Liver (tissue), 9 donors: ENCODE results near the gene GRPEL2. TPM values are rescaled to one million over a fixed set of nuclear protein-coding genes. Genes with fewer than 3 reads are reported as not detected.

Experiments used
- DNase-seq: peaks from one replicate; pipeline ENCODE4 v3.0.0-alpha.2; 2017; ENCODE audit warnings: low spot score
- H3K27ac ChIP-seq, 2 donors: one replicate each; pipeline ENCODE4 v1.7.0; 2013; ENCODE audit warnings: inconsistent platforms in 2 of 2, low read length in 2 of 2, control low read depth in 1 of 2, low read depth in 1 of 2, mild to moderate bottlenecking in 1 of 2
- H3K27me3 ChIP-seq, 4 donors: one replicate each; pipeline versions ENCODE4 v1.6.1 to v1.7.0; 2013; ENCODE audit warnings: low read length in 3 of 4, inconsistent platforms in 1 of 4, mild to moderate bottlenecking in 1 of 4, moderate library complexity in 1 of 4; ENCODE audit not compliant: control insufficient read depth in 4 of 4, insufficient read depth in 4 of 4
- H3K36me3 ChIP-seq, 4 donors: one replicate each; pipeline versions ENCODE4 v1.6.1 to v1.7.0; 2013; ENCODE audit warnings: low read length in 3 of 4, mild to moderate bottlenecking in 3 of 4, low read depth in 1 of 4, moderate library complexity in 1 of 4; ENCODE audit not compliant: control insufficient read depth in 4 of 4, insufficient read depth in 3 of 4
- H3K4me1 ChIP-seq, 4 donors: one replicate each; pipeline versions ENCODE4 v1.6.1 to v1.7.0; 2013; ENCODE audit warnings: low read length in 3 of 4, mild to moderate bottlenecking in 3 of 4, moderate library complexity in 1 of 4; ENCODE audit not compliant: control insufficient read depth in 4 of 4, insufficient read depth in 4 of 4
- H3K4me3 ChIP-seq, 3 donors: one replicate each; pipeline versions ENCODE4 v1.6.1 to v1.7.0; 2013; ENCODE audit warnings: low read length in 3 of 3, control low read depth in 1 of 3, low read depth in 1 of 3, mild to moderate bottlenecking in 1 of 3
- H3K9ac ChIP-seq, 2 donors: one replicate each; pipeline ENCODE4 v1.7.0; 2013; ENCODE audit warnings: low read length in 2 of 2, mild to moderate bottlenecking in 2 of 2, moderate library complexity in 2 of 2, control low read depth in 1 of 2, low read depth in 1 of 2
- H3K9me3 ChIP-seq, 4 donors: one replicate each; pipeline versions ENCODE4 v1.6.1 to v1.7.0; 2013; ENCODE audit warnings: low read length in 3 of 4; ENCODE audit not compliant: control insufficient read depth in 4 of 4
- EGR1 ChIP-seq, 2 donors: IDR thresholded peaks; 2 replicates each; pipeline ENCODE4 v1.6.1; 2016 to 2018; ENCODE audit warnings: antibody characterized with exemption in 2 of 2, low read depth in 2 of 2
- FOXA1 ChIP-seq: IDR thresholded peaks from 2 replicates; pipeline ENCODE4 v1.6.1; 2016; ENCODE audit warnings: antibody characterized with exemption
- FOXA2 ChIP-seq: IDR thresholded peaks from 2 replicates; pipeline ENCODE4 v1.6.1; 2016; ENCODE audit warnings: antibody characterized with exemption
- GABPA ChIP-seq, 2 donors: IDR thresholded peaks in 1 of 2; conservative IDR thresholded peaks in 1 of 2; 2 replicates each; pipeline ENCODE4 v1.6.1; 2016; ENCODE audit warnings: antibody characterized with exemption in 2 of 2, mild to moderate bottlenecking in 1 of 2, moderate library complexity in 1 of 2
- HNF4A ChIP-seq, 2 donors: conservative IDR thresholded peaks; 2 replicates each; pipeline ENCODE4 v1.6.1; 2016; ENCODE audit warnings: antibody characterized with exemption in 2 of 2, mild to moderate bottlenecking in 2 of 2
- HNF4G ChIP-seq: IDR thresholded peaks from 2 replicates; pipeline ENCODE4 v1.6.1; 2016; ENCODE audit warnings: antibody characterized with exemption
- JUND ChIP-seq, 2 donors: IDR thresholded peaks; 2 replicates each; pipeline ENCODE4 v1.6.1; 2016; ENCODE audit warnings: antibody characterized with exemption in 2 of 2
- NR2F2 ChIP-seq: IDR thresholded peaks from 2 replicates; pipeline ENCODE4 v1.6.1; 2016; ENCODE audit warnings: antibody characterized with exemption
- RAD21 ChIP-seq, 2 donors: IDR thresholded peaks; 2 replicates each; pipeline ENCODE4 v1.6.1; 2016; ENCODE audit warnings: antibody characterized with exemption in 2 of 2, mild to moderate bottlenecking in 2 of 2
- RXRA ChIP-seq, 2 donors: IDR thresholded peaks; 2 replicates each; pipeline ENCODE4 v1.6.1; 2017 to 2018; ENCODE audit warnings: antibody characterized with exemption in 2 of 2, mild to moderate bottlenecking in 1 of 2
- SP1 ChIP-seq: IDR thresholded peaks from 2 replicates; pipeline ENCODE4 v1.6.1; 2018; ENCODE audit warnings: antibody characterized with exemption, mild to moderate bottlenecking
- YY1 ChIP-seq: IDR thresholded peaks from 2 replicates; pipeline ENCODE4 v1.6.1; 2016; ENCODE audit warnings: antibody characterized with exemption, mild to moderate bottlenecking
- WGBS: extraction: QIAGEN DNeasy Blood & Tissue Kit; methylation state at CpG from one replicate; pipeline ENCODE4 v1.1.7; 2013; 5-methylcytosine and 5-hydroxymethylcytosine counted together
- polyA plus RNA-seq, 2 donors: library from polyadenylated mRNA; stranded (reverse) in 1 of 2; unstranded in 1 of 2; fragments of 200-250 nt in 1 of 2; fragments of >200 nt in 1 of 2; fragmentation: Nextera tagmentation in 1 of 2; extraction: Ambion mirVana in 1 of 2; gene quantifications; one replicate each; pipeline versions ENCODE4 v1.2.1 to v1.2.3, GENCODE V29; 2013 to 2015
- total RNA-seq, 2 donors: library from RNA; depleted of rRNA; stranded (reverse); fragments of >200 nt; gene quantifications; one replicate each; pipeline ENCODE4 v1.2.3, GENCODE V29; 2014
- TF ChIP-seq, protein P1 (sequence below): fragments of 150-350 bp; IDR thresholded peaks from 2 replicates; pipeline ENCODE4 v1.5.1; 2017; ENCODE audit warnings: improper control_type of control experiment, low read depth, low read length; ENCODE audit not compliant: missing input control
- TF ChIP-seq, protein P2 (sequence below): IDR thresholded peaks from 2 replicates; pipeline ENCODE4 v1.6.1; 2016; ENCODE audit warnings: antibody characterized with exemption
- TF ChIP-seq, protein P3 (sequence below): IDR thresholded peaks from 2 replicates; pipeline ENCODE4 v1.6.1; 2016; ENCODE audit warnings: antibody characterized with exemption
- TF ChIP-seq, protein P4 (sequence below): IDR thresholded peaks from 2 replicates; pipeline ENCODE4 v1.6.1; 2016; ENCODE audit warnings: antibody characterized with exemption, mild to moderate bottlenecking
- TF ChIP-seq, protein P5 (sequence below): IDR thresholded peaks from 2 replicates; pipeline ENCODE4 v1.6.1; 2016; ENCODE audit warnings: antibody characterized with exemption
- donor health status: healthy.
- donor health status: healthy.
- donor health status: healthy.
- donor health status: healthy.
- donor health status: healthy.

GRPEL2 gene
- total and polyA plus RNA-seq, 4 donors = 2.5 to 9.5 (median 4.8) TPM

DNA sequence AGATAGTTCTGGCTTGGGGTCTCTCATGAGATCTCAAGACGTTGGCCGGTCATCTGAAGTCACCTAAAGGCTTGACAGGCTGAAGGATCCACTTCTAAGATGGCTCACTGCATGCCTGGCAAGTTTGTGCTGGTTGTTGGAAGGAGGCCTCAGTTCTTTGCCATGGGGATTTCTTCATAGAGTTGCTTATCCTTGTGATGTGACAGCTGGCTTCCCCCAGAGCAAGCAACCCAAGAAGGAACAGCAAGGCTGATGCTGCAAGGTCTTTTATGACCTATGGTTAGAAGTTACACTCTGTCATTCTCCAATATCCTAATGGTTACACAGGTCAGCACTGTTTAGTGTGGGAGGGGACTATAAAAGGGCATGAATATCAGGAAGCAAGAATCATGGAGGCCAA is 20.7 kb upstream of the GRPEL2 start:
- Histone ChIP-seq H3K9me3 (no peaks in the 10 kb centered on the region), H3K36me3 (no peaks in the 10 kb centered on the region), H3K4me1 (peaks cover 0 to 10% (median 3%) of the 10 kb centered on the region in 4 donors), H3K9ac (no peak overlapping the region), H3K27ac (no peak overlapping the region), H3K27me3 (no peaks in the 10 kb centered on the region), H3K4me3 (no peak overlapping the region)
- 97% methylated on average over 2 of the region's 2 CpGs for WGBS
- TF ChIP-seq HNF4G (no peak), FOXA1 (no peak), JUND (IDR thresholded peaks at IDR 0.05) (no peak), HNF4A (conservative IDR thresholded peaks at IDR 0.05) (no peak), YY1 (no peak), RXRA (IDR thresholded peaks at IDR 0.05) (no peak), GABPA (IDR thresholded peaks at IDR 0.05 in 1 of 2, conservative IDR thresholded peaks at IDR 0.05 in 1 of 2) (no peak), SP1 (no peak), EGR1 (IDR thresholded peaks at IDR 0.05; ENCODE audit: low read depth in 2 of 2) (no peak), RAD21 (IDR thresholded peaks at IDR 0.05) (no peak), FOXA2 (no peak), NR2F2 (no peak)
- TF ChIP-seq, protein P1, sequence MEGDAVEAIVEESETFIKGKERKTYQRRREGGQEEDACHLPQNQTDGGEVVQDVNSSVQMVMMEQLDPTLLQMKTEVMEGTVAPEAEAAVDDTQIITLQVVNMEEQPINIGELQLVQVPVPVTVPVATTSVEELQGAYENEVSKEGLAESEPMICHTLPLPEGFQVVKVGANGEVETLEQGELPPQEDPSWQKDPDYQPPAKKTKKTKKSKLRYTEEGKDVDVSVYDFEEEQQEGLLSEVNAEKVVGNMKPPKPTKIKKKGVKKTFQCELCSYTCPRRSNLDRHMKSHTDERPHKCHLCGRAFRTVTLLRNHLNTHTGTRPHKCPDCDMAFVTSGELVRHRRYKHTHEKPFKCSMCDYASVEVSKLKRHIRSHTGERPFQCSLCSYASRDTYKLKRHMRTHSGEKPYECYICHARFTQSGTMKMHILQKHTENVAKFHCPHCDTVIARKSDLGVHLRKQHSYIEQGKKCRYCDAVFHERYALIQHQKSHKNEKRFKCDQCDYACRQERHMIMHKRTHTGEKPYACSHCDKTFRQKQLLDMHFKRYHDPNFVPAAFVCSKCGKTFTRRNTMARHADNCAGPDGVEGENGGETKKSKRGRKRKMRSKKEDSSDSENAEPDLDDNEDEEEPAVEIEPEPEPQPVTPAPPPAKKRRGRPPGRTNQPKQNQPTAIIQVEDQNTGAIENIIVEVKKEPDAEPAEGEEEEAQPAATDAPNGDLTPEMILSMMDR = no peak
- TF ChIP-seq, protein P2, sequence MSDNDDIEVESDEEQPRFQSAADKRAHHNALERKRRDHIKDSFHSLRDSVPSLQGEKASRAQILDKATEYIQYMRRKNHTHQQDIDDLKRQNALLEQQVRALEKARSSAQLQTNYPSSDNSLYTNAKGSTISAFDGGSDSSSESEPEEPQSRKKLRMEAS = no peak
- TF ChIP-seq, protein P3, sequence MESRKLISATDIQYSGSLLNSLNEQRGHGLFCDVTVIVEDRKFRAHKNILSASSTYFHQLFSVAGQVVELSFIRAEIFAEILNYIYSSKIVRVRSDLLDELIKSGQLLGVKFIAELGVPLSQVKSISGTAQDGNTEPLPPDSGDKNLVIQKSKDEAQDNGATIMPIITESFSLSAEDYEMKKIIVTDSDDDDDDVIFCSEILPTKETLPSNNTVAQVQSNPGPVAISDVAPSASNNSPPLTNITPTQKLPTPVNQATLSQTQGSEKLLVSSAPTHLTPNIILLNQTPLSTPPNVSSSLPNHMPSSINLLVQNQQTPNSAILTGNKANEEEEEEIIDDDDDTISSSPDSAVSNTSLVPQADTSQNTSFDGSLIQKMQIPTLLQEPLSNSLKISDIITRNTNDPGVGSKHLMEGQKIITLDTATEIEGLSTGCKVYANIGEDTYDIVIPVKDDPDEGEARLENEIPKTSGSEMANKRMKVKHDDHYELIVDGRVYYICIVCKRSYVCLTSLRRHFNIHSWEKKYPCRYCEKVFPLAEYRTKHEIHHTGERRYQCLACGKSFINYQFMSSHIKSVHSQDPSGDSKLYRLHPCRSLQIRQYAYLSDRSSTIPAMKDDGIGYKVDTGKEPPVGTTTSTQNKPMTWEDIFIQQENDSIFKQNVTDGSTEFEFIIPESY = no peak
- TF ChIP-seq, protein P4, sequence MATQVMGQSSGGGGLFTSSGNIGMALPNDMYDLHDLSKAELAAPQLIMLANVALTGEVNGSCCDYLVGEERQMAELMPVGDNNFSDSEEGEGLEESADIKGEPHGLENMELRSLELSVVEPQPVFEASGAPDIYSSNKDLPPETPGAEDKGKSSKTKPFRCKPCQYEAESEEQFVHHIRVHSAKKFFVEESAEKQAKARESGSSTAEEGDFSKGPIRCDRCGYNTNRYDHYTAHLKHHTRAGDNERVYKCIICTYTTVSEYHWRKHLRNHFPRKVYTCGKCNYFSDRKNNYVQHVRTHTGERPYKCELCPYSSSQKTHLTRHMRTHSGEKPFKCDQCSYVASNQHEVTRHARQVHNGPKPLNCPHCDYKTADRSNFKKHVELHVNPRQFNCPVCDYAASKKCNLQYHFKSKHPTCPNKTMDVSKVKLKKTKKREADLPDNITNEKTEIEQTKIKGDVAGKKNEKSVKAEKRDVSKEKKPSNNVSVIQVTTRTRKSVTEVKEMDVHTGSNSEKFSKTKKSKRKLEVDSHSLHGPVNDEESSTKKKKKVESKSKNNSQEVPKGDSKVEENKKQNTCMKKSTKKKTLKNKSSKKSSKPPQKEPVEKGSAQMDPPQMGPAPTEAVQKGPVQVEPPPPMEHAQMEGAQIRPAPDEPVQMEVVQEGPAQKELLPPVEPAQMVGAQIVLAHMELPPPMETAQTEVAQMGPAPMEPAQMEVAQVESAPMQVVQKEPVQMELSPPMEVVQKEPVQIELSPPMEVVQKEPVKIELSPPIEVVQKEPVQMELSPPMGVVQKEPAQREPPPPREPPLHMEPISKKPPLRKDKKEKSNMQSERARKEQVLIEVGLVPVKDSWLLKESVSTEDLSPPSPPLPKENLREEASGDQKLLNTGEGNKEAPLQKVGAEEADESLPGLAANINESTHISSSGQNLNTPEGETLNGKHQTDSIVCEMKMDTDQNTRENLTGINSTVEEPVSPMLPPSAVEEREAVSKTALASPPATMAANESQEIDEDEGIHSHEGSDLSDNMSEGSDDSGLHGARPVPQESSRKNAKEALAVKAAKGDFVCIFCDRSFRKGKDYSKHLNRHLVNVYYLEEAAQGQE = no peak
- TF ChIP-seq, protein P5, sequence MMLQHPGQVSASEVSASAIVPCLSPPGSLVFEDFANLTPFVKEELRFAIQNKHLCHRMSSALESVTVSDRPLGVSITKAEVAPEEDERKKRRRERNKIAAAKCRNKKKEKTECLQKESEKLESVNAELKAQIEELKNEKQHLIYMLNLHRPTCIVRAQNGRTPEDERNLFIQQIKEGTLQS = no peak
- no peak for DNase-seq
